OCI-LY7 (cell line): ENCODE results near the gene TMTC2. TPM values are rescaled to one million over a fixed set of nuclear protein-coding genes. Genes with fewer than 3 reads are reported as not detected.

Experiments
- BruUV-seq: library from RNA; stranded (reverse); fragments of 400-500 nt; replicated peaks from 2 replicates; lab custom pipeline; 2021; lab: Mats Ljungman, UMichigan
- CTCF ChIA-PET: fragments of 300-600 bp; sonication (Branson Sonifier 250); formaldehyde crosslinking; loops from one replicate; lab custom pipeline; 2022; ENCODE audit warnings: antibody characterized with exemption; ENCODE audit not compliant: unreplicated experiment; lab: Charles Lee
- POLR2A ChIA-PET: fragments of 300-600 bp; sonication (Branson Sonifier 250); formaldehyde crosslinking; loops from one replicate; lab custom pipeline; 2022; ENCODE audit warnings: antibody characterized with exemption; lab: Charles Lee
- DNase-seq: peaks from one replicate; pipeline ENCODE4 v3.0.0-alpha.2; 2015; ENCODE audit warnings: low spot score
- H2AFZ ChIP-seq: fragments of 200-600 bp; sonication (generic), shearing (Covaris generic); 2 replicates; pipeline ENCODE4 v1.6.1; 2014; ENCODE audit warnings: mild to moderate bottlenecking, antibody characterized with exemption, low read length, moderate library complexity
- H3K27ac ChIP-seq: fragments of 200-600 bp; sonication (generic); 2 replicates; pipeline ENCODE4 v1.5.1; 2014; ENCODE audit warnings: mixed run types, low read depth, mild to moderate bottlenecking, moderate library complexity, low read length, inconsistent platforms; ENCODE audit not compliant: poor library complexity, severe bottlenecking
- H3K36me3 ChIP-seq: fragments of 200-600 bp; sonication (generic); 2 replicates; pipeline ENCODE4 v1.6.1; 2014; ENCODE audit warnings: mild to moderate bottlenecking, antibody characterized with exemption, low read length, moderate library complexity, mixed read lengths; ENCODE audit not compliant: insufficient read depth
- H3K4me1 ChIP-seq: fragments of 200-600 bp; sonication (generic); 2 replicates; pipeline ENCODE4 v1.5.1; 2014; ENCODE audit warnings: mild to moderate bottlenecking, low read length; ENCODE audit not compliant: insufficient read depth, poor library complexity, severe bottlenecking
- H3K4me2 ChIP-seq: fragments of 200-600 bp; sonication (generic); 2 replicates; pipeline ENCODE4 v1.6.1; 2014; ENCODE audit warnings: mild to moderate bottlenecking, low read length
- H3K4me3 ChIP-seq: fragments of 200-600 bp; sonication (generic); 2 replicates; pipeline ENCODE4 v1.5.1; 2014; ENCODE audit warnings: mild to moderate bottlenecking, low read depth, low read length; ENCODE audit not compliant: poor library complexity, severe bottlenecking
- H3K79me2 ChIP-seq: fragments of 200-600 bp; sonication (generic); 2 replicates; pipeline ENCODE4 v1.6.1; 2016; ENCODE audit warnings: low read depth, mild to moderate bottlenecking, low read length, moderate library complexity, mixed read lengths; ENCODE audit not compliant: insufficient read depth
- H3K9me2 ChIP-seq: fragments of 200-600 bp; sonication (generic); 2 replicates; pipeline ENCODE4 v1.6.1; 2016; ENCODE audit warnings: mild to moderate bottlenecking, low read length, mixed read lengths; ENCODE audit not compliant: insufficient read depth
- H3K9me3 ChIP-seq: fragments of 200-600 bp; sonication (generic); 2 replicates; pipeline ENCODE4 v1.6.1; 2014; ENCODE audit warnings: mild to moderate bottlenecking, mixed run types, low read length, mixed read lengths
- H4K20me1 ChIP-seq: fragments of 200-600 bp; sonication (generic); 2 replicates; pipeline ENCODE4 v1.6.1; 2014; ENCODE audit warnings: mild to moderate bottlenecking, antibody characterized with exemption, low read length, moderate library complexity, mixed read lengths; ENCODE audit not compliant: insufficient read depth
- EZH2phosphoT487 ChIP-seq: fragments of 200-600 bp; sonication (generic); IDR thresholded peaks from 2 replicates; pipeline ENCODE4 v1.6.1; 2018; ENCODE audit warnings: low read depth, borderline replicate concordance, mild to moderate bottlenecking, mixed run types, antibody characterized with exemption, low read length, moderate library complexity, mixed read lengths
- intact Hi-C: fragments of 100-400 bp; cut with micrococcal nuclease; formaldehyde crosslinking; loops from one replicate; pipeline ENCODE4 v1.10.0; 2022; ENCODE audit not compliant: unreplicated experiment
- total RNA-seq, 2 experiments: library from RNA; depleted of rRNA in 1 of 2; stranded (reverse); fragments of >200 nt in 1 of 2; shearing (Covaris generic) in 1 of 2; gene quantifications; 2 replicates each; pipeline ENCODE4 v1.2.3, GENCODE V29; 2014 to 2022
- TF ChIP-seq, protein P1 (sequence below): fragments of 200-600 bp; sonication (generic); conservative IDR thresholded peaks from 2 replicates; pipeline ENCODE4 v1.5.1; 2014; ENCODE audit warnings: mild to moderate bottlenecking, antibody characterized with exemption, low read length, moderate library complexity, mixed read lengths

Gene TMTC2
- total RNA-seq, 2 experiments from 2014 or later: 5.6 to 8.1 TPM

DNA sequence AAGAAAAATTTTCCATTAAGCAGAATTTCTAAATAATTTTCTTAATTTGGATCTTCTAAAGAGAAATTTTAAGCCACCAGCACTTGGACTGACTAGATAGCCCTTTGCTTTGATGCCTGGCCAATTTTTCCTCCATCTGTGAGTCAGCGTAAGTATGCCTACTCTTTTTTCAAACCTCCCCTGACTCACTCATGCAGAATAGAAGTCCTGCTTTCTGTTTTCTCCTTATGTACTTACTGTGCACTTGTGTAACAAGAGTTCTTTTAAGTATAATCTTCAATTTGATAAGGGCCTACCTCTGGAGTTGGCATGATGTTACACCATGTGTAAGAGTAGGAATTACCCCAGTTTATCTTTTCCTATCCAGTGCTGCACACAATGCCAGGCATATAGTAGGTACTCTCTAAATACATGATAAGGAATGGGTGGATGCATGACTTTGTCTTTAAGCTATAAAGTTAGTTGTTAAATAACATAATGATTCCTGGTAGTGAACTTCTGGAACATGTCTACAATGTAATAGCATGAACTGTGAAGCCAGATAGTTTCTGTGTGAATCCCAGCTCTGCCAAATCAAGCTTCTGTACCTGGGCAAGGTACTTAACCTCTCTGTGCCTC is 329.6 kb downstream of the TMTC2 start:
- Histone ChIP-seq H3K4me1 (no peaks in the 10 kb centered on the region), H3K9me3 (no peaks in the 10 kb centered on the region), H3K27ac (no peak overlapping the region), H3K9me2 (no peaks in the 10 kb centered on the region), H2AFZ (no peak overlapping the region), H4K20me1 (no peaks in the 10 kb centered on the region), H3K4me3 (no peak overlapping the region), H3K79me2 (no peaks in the 10 kb centered on the region), H3K36me3 (no peaks in the 10 kb centered on the region), H3K4me2 (no peak overlapping the region)
- POLR2A ChIA-PET: interaction anchor here (0.6 kb wide), 1 partner anchor 163 kb away, joined by 4 read pairs; no protein-coding TSS in a partner anchor
- intact Hi-C loops: no loop called here
- BruUV-seq: no TSS peak
- no peak for DNase-seq
- TF ChIP-seq, protein P1, sequence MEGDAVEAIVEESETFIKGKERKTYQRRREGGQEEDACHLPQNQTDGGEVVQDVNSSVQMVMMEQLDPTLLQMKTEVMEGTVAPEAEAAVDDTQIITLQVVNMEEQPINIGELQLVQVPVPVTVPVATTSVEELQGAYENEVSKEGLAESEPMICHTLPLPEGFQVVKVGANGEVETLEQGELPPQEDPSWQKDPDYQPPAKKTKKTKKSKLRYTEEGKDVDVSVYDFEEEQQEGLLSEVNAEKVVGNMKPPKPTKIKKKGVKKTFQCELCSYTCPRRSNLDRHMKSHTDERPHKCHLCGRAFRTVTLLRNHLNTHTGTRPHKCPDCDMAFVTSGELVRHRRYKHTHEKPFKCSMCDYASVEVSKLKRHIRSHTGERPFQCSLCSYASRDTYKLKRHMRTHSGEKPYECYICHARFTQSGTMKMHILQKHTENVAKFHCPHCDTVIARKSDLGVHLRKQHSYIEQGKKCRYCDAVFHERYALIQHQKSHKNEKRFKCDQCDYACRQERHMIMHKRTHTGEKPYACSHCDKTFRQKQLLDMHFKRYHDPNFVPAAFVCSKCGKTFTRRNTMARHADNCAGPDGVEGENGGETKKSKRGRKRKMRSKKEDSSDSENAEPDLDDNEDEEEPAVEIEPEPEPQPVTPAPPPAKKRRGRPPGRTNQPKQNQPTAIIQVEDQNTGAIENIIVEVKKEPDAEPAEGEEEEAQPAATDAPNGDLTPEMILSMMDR: no peak
- TF ChIP-seq EZH2phosphoT487: no peak
- CTCF ChIA-PET: no interaction called here

DNA sequence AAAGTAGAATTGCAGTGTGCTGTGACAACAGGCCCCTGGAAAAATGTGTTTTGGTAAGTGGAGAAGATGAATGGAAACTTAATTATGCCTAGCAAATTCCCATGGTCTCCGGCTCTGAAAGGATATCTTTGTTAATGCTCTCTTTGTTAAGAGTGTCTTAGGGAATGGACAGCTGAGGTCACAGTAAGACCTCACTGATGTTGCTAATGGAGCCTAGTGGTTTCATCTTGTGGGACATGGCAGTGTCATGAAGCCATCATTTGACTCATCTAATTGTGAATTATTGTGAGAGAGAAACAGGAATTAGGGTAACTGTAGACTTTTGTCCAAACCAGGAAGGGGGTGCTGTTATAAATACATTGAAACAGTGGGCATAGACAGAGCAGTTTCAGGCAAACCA is 330.3 kb downstream of the TMTC2 start:
- H3K79me2 ChIP-seq: no peaks in the 10 kb centered on the region
- no TSS peak for BruUV-seq
- no peaks in the 10 kb centered on the region for H3K9me3 ChIP-seq
- intact Hi-C loops: no loop called here
- ChIA-PET CTCF (no interaction called here), POLR2A (no interaction called here)
- no peak overlapping the region for H3K4me3 ChIP-seq
- no peak overlapping the region for H3K4me2 ChIP-seq
- no peaks in the 10 kb centered on the region for H3K36me3 ChIP-seq
- H3K27ac ChIP-seq: no peak overlapping the region
- H3K9me2 ChIP-seq: no peaks in the 10 kb centered on the region
- no peaks in the 10 kb centered on the region for H3K4me1 ChIP-seq
- TF ChIP-seq, protein P1: no peak
- no peak for TF ChIP-seq EZH2phosphoT487
- H4K20me1 ChIP-seq: no peaks in the 10 kb centered on the region
- no peak for DNase-seq
- no peak overlapping the region for H2AFZ ChIP-seq

DNA sequence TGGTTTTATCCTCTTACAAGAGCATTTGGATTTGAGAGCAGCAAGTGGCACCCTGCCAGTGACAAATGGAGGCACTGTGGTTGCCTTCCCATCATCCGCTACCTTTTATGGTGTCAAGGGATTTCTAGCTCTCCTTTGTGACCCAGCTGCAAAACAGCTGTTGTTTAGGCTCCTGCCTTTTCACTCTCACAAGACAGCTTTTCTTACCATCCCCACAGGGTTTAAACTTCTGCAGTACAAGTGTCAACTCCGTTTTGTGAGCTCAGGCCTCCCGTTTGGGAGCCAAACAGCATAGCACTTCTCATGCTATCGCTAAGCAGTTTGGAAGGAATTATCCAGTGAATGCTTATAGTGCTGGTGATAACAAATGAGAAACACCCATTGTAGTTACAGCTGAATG is 331.4 kb downstream of the TMTC2 start:
- POLR2A ChIA-PET: no interaction called here
- no peak overlapping the region for H3K4me3 ChIP-seq
- H3K27ac ChIP-seq: no peak overlapping the region
- H3K9me3 ChIP-seq: no peaks in the 10 kb centered on the region
- H3K9me2 ChIP-seq: no peaks in the 10 kb centered on the region
- no peaks in the 10 kb centered on the region for H3K4me1 ChIP-seq
- CTCF ChIA-PET: no interaction called here
- no peaks in the 10 kb centered on the region for H3K36me3 ChIP-seq
- H4K20me1 ChIP-seq: no peaks in the 10 kb centered on the region
- H2AFZ ChIP-seq: no peak overlapping the region
- no peaks in the 10 kb centered on the region for H3K79me2 ChIP-seq
- BruUV-seq: no TSS peak
- H3K4me2 ChIP-seq: no peak overlapping the region
- TF ChIP-seq, protein P1: no peak
- TF ChIP-seq EZH2phosphoT487: no peak
- DNase-seq: no peak
- intact Hi-C loops: no loop called here
